Renal pelvis (tissue), 4 donors: ENCODE data around the gene LIFR. TPM values are rescaled to one million over a fixed set of nuclear protein-coding genes. Genes with fewer than 3 reads are reported as not detected.
A peak's percentile ranks its signal among the peaks of the same experiment; 100 is the strongest.

Experiments used
- DNase-seq: peaks from one replicate; pipeline ENCODE4 v3.0.0-alpha.2; 2013
- polyA plus RNA-seq, 3 donors: library from polyadenylated mRNA; unstranded; fragments of 120-200 nt; gene quantifications; one replicate each; pipeline ENCODE4 v1.2.1, GENCODE V29; 2013; ENCODE audit not compliant: insufficient read length in 3 of 3

The LIFR gene
- polyA plus RNA-seq, 3 donors = 67.3 to 85.9 (median 78.9) TPM

DNA sequence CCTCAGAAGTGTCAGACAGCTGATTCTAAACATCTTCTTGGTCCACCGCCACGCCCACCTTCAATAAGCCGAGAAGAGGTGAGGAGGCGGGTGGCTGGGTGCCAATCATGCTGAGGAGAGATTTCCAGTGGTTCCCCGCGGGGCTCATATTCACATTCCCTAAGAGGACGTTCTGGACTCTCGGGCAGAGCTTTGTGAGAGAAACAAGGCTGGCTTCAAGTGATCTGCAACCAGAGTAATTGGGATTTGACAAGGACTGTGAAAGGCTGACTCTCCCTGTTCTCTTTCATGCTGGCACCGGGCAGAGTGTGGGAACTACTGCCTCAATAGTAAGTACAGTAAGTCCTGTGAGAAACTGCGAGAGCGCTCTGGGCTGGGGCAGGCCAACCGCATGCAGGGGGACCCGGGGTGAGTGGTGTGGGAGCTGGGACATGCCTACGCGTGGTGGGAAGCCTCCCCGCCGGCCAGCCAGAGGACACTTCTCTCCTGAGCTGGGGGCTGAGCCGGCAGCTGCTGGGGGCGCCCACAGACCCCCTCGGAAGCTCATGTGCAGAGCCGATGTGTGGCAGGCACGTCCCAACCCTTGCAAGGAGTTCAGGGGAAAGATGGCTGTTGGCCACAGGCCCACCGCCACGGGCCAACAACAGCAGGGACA lies 110.9 kb downstream of the LIFR start:
- no peak for DNase-seq

DNA sequence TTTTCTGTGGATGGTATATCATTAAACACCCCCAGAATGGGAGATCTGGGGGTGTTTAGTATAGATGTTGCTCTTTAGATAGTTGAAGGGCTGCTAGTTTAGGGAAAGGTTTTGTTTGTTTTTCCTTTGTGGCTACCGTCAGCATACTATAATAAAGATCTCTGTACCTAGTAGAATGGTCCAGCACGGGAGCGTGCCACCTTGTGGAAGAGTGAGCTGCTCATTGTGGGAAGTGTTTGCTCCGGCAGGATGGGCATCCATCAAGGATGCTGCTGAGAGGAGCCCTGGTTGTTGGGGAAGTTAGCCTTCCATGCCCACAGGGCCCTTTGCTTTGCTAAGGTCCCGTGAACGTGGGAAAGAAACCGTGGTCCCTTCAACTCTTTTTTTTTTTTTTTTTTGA lies 113.1 kb downstream of the LIFR start:
- DNase-seq = no peak

DNA sequence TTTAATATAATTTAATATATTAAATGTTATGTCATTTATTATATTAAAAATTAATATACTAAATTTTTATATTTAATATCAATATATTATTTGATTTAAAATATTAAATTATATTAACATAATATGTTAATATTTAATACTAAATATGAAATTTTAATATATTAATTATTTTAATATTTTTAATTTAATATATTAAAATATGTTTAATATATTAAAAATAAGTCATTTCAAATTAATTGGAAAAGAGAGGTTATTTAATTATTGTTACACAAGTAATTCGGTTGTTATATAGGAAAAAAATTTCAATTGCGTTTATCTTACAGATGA lies 114.2 kb downstream of the LIFR start:
- DNase-seq = no peak

DNA sequence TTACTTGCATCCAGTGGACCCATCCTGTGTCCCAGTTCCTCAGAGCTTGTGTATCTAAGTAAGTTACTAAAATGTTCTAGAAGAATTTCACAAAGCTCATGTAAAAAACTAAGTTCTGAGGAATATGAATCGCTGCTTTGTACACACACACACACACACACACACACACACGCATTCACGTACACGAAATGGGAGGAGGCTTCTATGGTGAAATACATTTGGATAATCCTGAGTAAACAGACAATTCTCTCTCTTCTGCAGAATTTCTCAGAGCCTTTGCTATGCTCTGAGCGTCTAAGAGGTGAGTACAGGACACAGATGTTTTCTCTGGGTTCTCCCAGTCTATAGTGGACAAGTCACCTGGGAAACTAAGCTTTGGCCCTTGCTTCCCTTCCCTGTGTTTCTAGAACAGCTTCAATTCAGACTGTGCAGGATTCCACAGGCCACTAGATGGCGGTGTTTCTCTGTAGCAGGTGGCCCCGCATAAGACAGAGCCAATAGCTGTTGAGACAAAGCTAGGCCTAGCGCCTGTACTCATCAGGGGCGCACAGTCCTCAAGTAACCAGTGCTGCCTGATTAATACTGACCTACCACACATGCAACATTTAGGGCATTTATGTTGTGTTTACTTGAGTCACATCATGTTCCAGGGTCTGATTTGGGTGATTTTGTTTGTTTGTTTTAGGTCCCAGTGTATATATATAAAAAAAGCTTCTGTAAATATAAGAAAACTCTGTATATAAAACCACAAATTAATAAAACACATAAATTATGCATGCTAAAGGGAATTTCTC lies 114.8 kb downstream of the LIFR start:
- DNase-seq = peak; percentile 92

DNA sequence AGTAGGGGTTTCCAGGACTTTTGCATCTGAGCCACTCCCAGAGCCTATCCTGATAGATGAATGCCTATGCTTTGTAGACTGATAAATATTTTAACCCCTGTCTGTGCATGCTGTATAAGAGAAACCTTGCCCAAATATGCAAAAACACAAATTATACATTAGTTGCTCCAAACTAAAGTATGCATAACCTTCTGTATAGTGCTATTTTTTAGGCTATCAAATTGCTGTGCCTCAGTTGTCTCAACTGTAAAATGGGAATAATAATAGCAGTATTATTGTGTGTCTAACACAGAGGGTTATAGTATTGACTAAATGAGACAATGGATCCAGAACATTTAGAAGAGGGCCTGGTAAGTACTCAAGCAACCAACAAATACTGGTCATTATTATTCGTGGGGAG lies 117.7 kb downstream of the LIFR start:
- DNase-seq = no peak

DNA sequence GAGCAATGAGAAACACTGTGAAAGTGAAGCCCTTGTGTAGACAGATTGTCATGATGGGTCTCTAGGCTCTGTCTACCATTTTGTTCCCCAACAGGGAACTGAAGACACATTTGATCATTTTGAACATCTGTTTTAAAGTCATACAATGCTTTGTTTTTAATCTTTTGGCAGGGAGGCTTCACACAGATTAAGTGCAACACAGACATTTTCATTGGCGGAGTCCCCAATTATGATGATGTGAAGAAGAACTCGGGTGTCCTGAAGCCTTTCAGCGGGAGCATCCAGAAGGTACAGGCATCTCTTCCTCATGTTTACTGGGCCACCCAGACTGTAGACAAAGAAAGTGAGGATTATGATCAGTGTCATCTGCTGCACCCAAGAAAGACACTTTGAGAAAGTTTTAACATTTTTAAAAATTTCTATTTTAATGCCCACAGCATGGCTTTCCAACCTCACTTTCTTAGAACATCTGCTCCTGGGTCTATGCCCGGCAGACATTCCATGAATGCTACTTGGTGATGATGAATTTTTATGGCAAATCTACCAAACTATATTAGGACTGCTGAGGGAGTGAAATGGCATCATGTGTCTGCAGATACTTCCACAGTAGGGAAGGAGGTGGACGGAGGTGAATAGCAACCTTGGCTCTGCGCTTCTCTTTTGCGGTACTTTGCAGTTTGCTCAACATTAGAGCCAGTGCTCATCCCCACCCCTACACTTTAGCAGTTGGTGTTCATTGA lies 121.3 kb downstream of the LIFR start:
- no peak for DNase-seq

DNA sequence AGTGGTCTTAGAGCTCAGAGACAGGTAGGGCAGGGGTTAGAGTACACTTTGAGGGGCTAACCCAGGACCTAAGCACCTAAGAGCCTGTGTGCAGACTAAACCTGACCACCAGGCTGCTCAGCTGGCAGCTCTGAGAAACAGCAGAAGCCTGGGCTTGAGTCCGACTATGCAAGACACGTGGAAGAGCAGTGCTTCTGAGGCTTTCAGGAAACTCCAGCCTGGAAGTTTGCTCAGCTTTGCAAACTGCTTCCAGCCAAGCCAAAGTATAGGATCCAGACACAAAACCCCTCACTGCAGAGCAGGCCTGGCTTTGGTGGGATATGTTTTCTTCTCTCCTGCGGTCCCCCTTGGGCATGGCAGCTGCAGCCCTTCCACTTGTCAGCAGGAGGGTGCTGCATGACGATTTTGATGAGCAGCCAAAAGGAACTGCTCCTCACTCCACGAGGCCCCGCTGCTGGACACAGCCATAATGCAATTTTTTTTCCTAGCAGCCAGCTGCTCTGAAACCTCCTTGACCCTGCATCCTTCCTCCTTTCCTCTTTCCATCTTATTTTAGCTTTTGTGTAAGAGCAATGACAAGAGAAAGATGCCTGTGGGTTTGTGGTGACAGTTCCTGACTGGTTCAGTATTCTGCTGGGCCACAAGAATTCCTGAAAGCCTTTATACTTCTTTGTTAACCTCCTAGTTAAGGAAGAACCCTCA lies 123.1 kb downstream of the LIFR start:
- DNase-seq = peak; percentile 78

DNA sequence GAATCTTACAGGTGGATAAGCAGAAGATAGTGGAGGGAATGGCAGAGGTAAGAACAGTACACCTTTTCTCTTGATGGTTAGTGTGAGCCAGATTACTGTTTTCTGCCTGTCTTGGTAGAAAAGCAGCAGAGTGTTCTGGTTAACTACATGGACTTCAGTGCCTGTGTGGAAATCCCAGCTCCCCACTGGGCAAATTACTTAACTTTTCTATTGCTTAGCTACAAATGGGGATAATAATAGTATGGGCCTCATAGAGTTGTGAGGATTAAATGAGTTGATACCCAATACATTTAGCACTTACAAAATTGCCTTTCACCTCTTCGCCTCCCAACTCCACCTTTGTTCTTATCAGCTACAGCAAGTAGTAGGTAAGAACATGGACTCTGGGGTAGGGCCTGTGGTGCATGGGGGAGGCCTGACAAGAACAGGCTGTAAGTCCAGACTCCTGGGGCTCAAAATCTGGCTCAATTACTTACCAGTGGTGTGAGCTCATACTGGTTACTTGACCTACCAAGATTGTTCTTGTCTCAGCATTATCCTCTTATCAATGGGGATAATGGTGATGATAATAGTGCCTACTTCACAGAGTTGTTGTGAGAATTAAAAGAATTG lies 125.1 kb downstream of the LIFR start:
- DNase-seq = no peak

DNA sequence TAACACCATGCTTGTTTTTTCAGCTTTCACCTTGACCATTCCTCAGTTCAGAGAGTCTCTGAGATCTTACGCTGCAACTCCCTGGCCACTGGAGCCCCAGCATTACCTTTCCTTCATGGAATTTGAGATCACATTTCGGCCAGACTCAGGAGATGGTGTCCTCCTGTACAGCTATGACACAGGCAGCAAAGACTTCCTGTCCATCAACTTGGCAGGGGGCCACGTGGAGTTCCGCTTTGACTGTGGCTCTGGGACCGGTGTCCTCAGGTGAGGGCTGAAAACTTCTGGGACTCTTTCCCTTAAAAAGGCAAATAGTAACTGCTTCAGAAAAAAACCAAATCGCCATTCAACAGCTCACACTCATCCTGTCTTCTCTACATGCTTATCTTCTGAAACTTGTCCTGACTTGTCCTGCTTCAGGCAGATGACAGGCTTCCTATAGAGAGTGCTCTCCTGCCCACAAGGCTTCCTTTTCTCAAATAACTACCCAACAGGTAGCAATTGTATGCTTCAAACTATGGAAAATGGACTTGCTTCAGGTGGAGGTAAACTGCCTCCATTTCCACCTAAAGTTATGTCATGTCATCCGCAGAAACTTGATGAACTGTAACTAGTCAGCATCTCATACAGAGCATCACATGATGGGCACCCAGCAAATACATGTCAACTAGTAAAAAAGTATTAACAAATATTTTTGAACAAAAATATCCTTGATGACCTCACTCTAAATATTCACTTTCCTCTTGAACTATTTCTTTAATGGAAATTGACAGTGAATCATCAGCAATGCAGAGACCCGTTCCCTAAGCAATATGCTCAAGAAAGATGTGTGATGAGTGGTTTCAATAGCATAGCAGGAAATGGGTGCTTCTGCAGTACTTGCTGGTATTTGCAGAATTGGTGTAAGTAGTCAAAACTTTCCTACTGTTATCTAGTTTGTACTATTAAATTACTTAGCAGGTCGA lies 129.2 kb downstream of the LIFR start:
- DNase-seq = no peak

DNA sequence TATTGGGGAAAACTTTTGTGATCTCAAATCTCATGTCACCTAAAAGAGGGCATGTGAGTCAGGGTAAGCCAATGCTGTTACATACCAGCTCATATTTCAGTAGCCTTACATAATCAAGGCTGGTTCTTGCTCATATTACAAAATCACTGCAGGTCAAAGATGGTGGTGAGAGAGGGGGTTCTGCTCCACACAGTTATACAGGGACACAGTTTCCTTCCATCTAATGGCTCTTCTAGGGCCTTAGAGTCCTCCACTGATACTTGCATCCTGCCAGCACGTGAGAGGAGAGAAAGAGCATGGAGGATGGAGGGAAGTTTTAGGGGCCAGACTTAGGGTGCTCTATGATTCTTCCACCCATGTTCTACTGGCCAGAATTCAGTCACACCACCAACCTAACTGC lies 130.0 kb downstream of the LIFR start:
- DNase-seq = no peak
